Epithelial cell of proximal tubule (primary cell): Measurements from ENCODE around the gene TSPAN6. TPM values are rescaled to one million over a fixed set of nuclear protein-coding genes. Genes with fewer than 3 reads are reported as not detected.

ENCODE experiments used
- DNase-seq: peaks from one replicate; pipeline ENCODE4 v3.0.0-alpha.2; 2011; ENCODE audit warnings: low read depth
- H3K4me3 ChIP-seq: 2 replicates; pipeline ENCODE4 v1.5.1; 2011; ENCODE audit warnings: low read depth, mild to moderate bottlenecking, low read length
- total RNA-seq: library from RNA; depleted of rRNA; stranded (reverse); fragments of >200 nt; gene quantifications from 2 replicates; pipeline ENCODE4 v1.2.3, GENCODE V29; 2015
- TF ChIP-seq, protein P1 (sequence below): conservative IDR thresholded peaks from 2 replicates; pipeline ENCODE4 v1.5.1; 2012; ENCODE audit warnings: low read depth, mild to moderate bottlenecking, low read length

The TSPAN6 gene, protein sequence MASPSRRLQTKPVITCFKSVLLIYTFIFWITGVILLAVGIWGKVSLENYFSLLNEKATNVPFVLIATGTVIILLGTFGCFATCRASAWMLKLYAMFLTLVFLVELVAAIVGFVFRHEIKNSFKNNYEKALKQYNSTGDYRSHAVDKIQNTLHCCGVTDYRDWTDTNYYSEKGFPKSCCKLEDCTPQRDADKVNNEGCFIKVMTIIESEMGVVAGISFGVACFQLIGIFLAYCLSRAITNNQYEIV
- total RNA-seq: 39.5 and 59.0 TPM in 2 replicates

DNA sequence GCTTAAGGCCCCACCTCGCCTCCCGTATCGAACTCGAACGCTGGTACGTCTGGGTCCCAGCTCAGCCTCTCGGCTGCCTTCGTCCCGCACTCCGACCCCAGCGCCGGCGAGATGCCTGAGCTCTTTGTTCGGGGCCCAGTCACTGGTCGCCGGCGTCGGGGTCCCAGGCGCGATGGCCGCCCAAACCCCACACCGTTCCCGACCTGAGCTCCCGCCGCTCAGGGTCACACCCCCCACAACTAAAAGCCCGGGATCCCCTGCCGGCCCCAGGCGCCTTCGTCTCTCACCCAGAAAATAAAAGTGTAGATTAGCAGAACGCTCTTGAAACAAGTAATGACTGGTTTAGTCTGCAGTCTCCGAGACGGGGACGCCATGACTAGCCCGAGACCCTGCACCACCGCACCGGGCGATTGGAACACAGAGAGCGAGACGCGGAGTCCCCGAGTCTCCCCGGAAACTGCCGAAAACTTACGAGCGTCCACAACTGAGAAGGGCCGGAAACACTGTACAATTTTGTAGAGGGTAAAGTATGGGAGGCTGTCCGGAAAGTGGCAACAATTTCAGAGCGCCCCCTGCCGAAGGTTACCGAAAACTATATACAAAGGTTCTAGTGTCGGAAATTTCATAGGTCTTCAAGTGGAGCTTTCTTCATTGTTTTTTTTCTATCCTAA is at the start of gene TSPAN6:
TSS of gene TSPAN6 (minus strand) at position 486 of the 671 bp plus-strand sequence. CDS start at position 374, 112 bp downstream.
- peak; percentile 39 for DNase-seq
- TF ChIP-seq, protein P1, sequence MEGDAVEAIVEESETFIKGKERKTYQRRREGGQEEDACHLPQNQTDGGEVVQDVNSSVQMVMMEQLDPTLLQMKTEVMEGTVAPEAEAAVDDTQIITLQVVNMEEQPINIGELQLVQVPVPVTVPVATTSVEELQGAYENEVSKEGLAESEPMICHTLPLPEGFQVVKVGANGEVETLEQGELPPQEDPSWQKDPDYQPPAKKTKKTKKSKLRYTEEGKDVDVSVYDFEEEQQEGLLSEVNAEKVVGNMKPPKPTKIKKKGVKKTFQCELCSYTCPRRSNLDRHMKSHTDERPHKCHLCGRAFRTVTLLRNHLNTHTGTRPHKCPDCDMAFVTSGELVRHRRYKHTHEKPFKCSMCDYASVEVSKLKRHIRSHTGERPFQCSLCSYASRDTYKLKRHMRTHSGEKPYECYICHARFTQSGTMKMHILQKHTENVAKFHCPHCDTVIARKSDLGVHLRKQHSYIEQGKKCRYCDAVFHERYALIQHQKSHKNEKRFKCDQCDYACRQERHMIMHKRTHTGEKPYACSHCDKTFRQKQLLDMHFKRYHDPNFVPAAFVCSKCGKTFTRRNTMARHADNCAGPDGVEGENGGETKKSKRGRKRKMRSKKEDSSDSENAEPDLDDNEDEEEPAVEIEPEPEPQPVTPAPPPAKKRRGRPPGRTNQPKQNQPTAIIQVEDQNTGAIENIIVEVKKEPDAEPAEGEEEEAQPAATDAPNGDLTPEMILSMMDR: peak; percentile 60
- H3K4me3 ChIP-seq: peak within 1 kb of the TSS; percentile 71

DNA sequence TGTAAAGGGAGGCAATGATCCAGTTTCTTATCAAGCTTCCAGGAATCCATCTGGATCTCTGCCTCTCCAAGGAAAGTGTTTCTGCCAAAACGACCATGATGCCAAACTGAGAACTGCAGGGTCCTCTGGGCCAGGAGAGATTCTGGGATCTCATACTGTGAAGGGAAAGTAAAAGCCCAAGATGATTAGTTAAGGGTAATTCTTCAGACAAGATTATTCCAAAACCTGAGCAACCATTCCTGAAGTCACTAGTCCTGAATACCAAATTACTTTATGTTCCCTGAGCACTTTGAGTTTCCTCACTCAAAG is 49.3 kb upstream of the TSPAN6 start:
- no peak for DNase-seq
- TF ChIP-seq, protein P1: no peak
- no peak overlapping the region for H3K4me3 ChIP-seq

DNA sequence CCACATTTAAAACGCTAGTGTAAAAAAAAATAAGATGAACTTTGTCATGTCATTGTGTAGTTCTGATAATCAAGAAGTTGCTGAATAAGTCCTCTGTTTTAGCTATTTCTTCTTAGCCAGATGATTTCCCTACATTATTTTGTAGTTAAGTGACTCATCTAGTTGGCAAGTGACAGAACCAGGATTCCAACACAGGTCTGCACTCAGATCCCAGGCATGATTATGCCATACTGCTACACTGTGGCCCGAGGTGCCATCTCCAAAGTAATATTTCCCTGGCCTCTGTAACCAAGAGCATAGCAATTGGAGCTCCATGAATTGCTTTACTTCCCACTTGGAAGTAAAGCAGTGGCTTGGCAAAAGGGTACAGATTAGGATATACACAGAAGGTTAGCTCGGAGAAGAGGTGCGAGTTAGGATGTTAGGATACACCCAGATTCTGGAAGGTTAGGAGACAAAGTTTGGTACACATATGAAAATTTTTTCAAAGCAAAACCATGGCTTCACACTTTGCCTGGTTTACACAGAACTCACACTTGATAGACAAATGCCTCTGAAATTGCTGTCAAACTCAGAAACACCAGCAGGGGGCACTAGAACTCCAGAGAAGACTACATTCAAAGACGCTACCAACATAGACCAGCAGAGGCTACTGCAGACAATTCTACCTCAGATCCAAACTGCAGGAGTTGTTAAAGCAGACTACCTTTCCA is 48.8 kb upstream of the TSPAN6 start:
- TF ChIP-seq, protein P1: peak; percentile 84
- H3K4me3 ChIP-seq: no peak overlapping the region

GRCh38 chrX:100682939-100683338 is 46.3 kb upstream of the TSPAN6 start:
- no peak overlapping the region for H3K4me3 ChIP-seq
- no peak for DNase-seq
- TF ChIP-seq, protein P1: no peak

More for the DNA sequence above, 48.8 kb upstream of the TSPAN6 start:
- peak; percentile 31 for DNase-seq

GRCh38 chrX:100681599-100681998 is 45.0 kb upstream of the TSPAN6 start:
- DNase-seq: no peak
- no peak overlapping the region for H3K4me3 ChIP-seq
- TF ChIP-seq, protein P1: no peak

GRCh38 chrX:100680756-100681155 is 44.1 kb upstream of the TSPAN6 start:
- DNase-seq: no peak
- TF ChIP-seq, protein P1: no peak
- no peak overlapping the region for H3K4me3 ChIP-seq
